LNCaP clone FGC (cell line): Measurements from ENCODE around the gene SCARF1.

Experiments
- DNase-seq: peaks from one replicate; pipeline ENCODE4 v3.0.0-alpha.2; 2011; ENCODE audit warnings: low read depth
- H3K4me3 ChIP-seq: 2 replicates; pipeline ENCODE4 v1.5.1; 2011; ENCODE audit warnings: mild to moderate bottlenecking, low read depth, low read length, control low read depth
- TF ChIP-seq, protein P1 (sequence below): IDR thresholded peaks from 2 replicates; pipeline ENCODE4 v1.5.1; 2012; ENCODE audit warnings: mild to moderate bottlenecking; ENCODE audit not compliant: control insufficient read depth, insufficient read depth; ENCODE audit errors: extremely low read depth

Gene SCARF1

DNA sequence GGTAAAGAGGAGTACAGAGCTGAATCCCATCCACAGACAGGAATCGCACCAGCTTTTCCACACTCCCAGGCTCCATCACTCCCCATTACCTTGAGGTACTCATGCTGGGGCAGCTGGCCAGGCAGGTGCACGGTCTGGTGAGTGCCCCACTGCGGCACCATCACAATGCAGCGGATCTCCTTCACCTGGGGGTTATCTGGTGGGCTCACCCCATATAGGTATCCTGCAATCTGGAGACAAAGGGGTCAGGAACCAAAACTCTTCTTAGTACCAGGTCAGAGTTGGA lies 6.0 kb upstream of the SCARF1 start:
- no peak for DNase-seq
- TF ChIP-seq, protein P1, sequence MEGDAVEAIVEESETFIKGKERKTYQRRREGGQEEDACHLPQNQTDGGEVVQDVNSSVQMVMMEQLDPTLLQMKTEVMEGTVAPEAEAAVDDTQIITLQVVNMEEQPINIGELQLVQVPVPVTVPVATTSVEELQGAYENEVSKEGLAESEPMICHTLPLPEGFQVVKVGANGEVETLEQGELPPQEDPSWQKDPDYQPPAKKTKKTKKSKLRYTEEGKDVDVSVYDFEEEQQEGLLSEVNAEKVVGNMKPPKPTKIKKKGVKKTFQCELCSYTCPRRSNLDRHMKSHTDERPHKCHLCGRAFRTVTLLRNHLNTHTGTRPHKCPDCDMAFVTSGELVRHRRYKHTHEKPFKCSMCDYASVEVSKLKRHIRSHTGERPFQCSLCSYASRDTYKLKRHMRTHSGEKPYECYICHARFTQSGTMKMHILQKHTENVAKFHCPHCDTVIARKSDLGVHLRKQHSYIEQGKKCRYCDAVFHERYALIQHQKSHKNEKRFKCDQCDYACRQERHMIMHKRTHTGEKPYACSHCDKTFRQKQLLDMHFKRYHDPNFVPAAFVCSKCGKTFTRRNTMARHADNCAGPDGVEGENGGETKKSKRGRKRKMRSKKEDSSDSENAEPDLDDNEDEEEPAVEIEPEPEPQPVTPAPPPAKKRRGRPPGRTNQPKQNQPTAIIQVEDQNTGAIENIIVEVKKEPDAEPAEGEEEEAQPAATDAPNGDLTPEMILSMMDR, result no peak
- no peak overlapping the region for H3K4me3 ChIP-seq

DNA sequence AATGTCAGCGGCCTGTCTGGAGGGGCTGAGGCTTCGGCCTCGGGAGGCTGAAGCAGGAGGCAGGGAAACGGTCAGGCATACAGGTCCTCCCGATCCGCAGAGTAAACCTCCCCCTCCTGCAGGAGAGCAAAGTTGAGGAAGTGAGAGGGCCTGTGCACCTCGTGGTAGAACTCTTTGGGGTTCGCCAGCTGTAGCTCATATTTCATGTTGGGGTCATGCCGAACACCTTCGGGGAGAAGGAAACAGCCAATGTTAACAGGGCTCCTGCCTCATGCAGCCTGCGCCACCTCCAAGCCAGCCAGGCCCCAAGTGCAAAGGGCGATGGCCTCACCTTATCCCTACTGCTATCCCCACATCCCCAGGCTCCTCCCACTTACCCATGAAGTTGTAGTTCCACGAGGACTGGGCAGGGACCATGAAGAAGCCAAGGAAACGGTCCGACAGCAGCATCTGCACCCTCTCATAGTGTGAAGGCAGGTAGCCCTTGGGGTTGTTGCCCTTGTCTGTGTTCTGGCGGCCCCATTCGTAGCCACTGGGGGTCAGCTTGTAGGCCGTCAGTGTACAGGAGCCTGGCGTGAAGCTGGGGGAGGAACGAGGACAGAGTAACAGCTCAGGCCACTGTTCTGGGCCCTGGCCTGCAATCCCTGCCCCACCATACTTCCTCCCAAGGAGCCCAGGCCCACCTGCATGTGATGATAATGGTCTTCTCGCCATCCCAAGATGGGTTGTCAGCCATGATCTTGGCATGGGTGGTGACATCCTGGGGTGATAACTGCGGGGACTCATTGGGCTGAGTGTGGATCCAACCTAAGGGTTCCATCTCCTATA lies 5.4 kb upstream of the SCARF1 start:
- DNase-seq, result no peak
- no peak overlapping the region for H3K4me3 ChIP-seq
- TF ChIP-seq, protein P1, result no peak

DNA sequence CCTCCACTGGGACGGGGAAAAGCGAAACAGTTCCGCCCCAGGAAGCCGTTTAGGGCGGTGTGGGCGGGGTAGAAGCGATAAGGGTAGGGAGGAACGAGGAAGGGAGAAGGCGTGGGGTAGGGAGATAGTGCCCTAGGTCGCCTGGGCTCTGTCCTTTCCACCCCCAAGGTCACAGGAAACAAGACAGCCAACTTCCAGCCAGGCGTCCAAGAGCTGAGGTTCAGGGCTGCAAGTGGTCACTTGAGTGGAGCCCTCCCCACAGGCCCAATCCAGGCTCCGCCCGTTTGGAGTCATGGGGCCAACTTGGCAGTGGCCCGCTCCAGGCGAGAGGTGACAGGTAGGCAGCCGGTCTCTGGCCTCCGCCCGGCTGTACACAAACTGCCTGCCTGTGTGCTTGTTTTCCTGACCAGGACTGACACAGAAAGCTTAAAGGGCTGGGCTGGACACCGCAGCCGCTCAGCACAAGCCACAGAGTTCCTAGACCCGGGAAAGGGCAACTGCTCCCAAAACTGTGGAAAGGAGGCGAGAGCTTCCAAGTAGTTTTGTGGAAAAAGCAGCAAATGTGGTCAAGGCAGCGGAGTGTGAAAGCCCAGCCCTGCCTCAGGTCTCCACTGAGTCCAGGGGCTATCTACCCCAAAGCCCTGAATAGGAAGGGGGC lies 4.4 kb upstream of the SCARF1 start, which contains the start of gene RILP:
RILP (minus strand) TSS at position 23 of the 658 bp plus-strand sequence. CDS start 62 bp downstream, outside the sequence.
- peak; percentile 90 for DNase-seq
- TF ChIP-seq, protein P1, result no peak

DNA sequence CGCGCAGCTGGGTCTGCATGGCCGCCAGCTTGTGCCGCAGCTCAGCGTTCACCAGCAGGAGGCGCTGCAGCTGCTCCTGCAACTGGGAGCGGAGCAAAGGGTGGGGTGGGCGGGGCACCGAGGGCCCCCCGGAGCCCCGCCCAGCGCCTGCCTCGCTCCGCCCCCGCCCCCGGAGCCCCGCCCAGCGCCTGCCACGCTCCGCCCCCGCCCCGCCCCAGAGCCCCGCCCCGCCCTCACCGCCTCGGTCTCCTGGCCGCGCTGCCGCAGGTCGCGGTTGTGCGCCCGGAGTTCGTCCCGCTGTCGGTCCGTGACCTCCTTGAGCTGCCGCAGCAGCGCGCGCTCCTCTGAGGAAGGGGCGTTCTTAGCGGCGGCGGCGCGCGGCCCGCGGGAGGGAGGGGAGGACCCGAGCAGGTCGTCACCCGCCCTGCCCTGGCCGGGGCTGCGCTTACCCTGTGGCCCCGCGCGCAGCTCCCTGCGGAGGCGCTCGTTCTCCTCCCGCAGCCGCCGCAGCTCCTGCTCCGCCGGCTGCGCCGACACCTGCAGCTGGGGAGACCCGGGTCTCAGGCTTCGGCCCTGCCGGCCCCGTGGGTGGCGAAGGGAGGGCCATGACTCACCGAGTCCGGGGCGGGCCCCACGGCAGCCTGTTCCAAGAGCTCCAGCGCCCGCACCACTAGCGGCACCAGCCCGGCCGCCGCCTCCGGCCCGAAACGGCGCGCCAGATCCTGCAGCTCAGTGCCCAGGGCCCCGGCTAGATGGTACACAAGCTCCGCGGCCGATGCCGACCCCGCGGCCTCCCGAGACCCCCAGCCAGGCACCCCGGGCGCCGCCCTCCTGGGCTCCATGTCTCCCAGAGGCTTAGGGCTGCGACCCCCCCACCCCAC lies 3.7 kb upstream of the SCARF1 start:
- DNase-seq, result peak; percentile 83
- H3K4me3 ChIP-seq, result peak overlapping the region; percentile 61
- TF ChIP-seq, protein P1, result peak; percentile 100

More for the DNA sequence above, 4.4 kb upstream of the SCARF1 start, which contains the start of gene RILP:
- H3K4me3 ChIP-seq, result peak within 1 kb of the TSS; percentile 61

DNA sequence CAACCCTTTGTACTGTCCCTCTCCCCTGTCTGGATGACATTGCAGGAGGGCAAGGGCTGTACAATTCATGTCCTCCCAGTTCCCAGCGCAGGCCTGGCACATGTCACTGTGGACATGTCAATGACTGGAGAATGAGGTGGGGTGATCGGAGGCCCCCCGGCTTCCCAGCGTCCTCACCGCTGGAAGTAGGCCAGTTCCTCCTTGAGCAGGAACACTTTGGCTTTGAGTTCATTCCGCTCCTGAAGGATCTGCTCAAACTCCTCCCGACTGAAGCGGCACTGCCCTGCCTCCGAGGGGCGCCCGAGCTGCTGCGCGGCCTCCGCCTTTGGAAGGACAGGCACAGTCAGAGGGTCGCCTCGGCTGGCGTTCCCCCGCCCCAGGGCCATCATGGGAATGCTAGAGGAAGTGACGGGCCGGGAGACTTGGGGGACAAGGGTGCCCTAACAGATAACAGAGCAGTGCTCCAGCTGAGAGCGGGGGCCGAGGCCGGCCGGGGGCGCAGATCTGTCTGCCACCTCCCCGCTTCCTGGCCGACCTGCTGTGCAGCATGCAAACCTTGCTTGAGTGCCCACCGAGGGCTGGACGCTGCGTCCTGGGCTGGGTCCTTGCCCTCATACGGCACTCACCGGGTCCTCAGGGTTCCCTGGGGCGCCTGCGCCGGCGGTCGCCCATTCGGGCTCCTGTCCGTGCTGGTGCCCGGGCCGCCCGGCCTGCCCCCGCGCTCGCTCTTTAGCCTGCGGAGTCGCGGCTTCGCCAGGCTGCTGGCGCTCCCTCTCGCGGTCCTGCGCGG lies 2.8 kb upstream of the SCARF1 start:
- DNase-seq, result no peak
- TF ChIP-seq, protein P1, result 0 out of 2 replicates have a peak, but pooled peaks have one; percentile 12

GRCh38 chr17:1647802-1648171 lies 2.3 kb upstream of the SCARF1 start:
- no peak for DNase-seq
- TF ChIP-seq, protein P1, result no peak
- no peak overlapping the region; the same call in 1 of the 2 replicates for H3K4me3 ChIP-seq

More for the DNA sequence above, 2.8 kb upstream of the SCARF1 start:
- peak overlapping the region; percentile 45 for H3K4me3 ChIP-seq
